Vagina (tissue), 2 donors: ENCODE results near the gene ABCA2.

ENCODE experiments used
- POLR2A ChIP-seq, 2 donors: fragments of 450-650 bp; IDR thresholded peaks; one replicate each; pipeline ENCODE4 v1.6.1; 2017; ENCODE audit warnings: antibody characterized with exemption in 2 of 2, mild to moderate bottlenecking in 2 of 2, moderate library complexity in 2 of 2
- TF ChIP-seq, protein P1 (sequence below), 3 experiments: fragments of 450-650 bp in 2 of 3; fragments of 200-600 bp in 1 of 3; sonication (generic) in 1 of 3; IDR thresholded peaks; one replicate each; pipeline ENCODE4 v1.5.1; 2017 to 2019; ENCODE audit warnings: antibody characterized with exemption in 3 of 3, mild to moderate bottlenecking in 2 of 3, moderate library complexity in 2 of 3

DNA sequence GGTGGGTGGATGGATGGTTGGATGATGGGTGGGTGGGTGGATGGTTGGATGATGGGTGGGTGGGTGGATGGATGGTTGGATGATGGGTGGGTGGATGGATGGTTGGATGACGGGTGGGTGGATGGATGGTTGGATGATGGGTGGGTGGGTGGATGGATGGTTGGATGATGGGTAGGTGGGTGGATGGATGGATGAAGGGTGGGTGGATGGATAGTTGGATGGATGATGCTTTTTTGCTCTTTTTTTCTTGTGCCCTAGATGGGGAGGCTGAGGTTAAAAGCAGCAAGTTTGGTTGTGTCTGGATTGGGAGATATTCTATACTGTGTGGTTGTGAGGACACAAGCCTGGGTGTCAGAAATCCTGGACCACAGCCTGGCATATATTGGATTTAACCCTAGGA, 70.6 kb downstream of the ABCA2 start:
- TF ChIP-seq, protein P1, sequence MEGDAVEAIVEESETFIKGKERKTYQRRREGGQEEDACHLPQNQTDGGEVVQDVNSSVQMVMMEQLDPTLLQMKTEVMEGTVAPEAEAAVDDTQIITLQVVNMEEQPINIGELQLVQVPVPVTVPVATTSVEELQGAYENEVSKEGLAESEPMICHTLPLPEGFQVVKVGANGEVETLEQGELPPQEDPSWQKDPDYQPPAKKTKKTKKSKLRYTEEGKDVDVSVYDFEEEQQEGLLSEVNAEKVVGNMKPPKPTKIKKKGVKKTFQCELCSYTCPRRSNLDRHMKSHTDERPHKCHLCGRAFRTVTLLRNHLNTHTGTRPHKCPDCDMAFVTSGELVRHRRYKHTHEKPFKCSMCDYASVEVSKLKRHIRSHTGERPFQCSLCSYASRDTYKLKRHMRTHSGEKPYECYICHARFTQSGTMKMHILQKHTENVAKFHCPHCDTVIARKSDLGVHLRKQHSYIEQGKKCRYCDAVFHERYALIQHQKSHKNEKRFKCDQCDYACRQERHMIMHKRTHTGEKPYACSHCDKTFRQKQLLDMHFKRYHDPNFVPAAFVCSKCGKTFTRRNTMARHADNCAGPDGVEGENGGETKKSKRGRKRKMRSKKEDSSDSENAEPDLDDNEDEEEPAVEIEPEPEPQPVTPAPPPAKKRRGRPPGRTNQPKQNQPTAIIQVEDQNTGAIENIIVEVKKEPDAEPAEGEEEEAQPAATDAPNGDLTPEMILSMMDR (IDR thresholded peaks at IDR 0.05), result no peak
- no peak for TF ChIP-seq POLR2A (IDR thresholded peaks at IDR 0.05)
